T-helper 1 cell (primary cell): ENCODE measurements around the gene TRAF4.
A peak's percentile ranks its signal among the peaks of the same experiment; 100 is the strongest.
"Not testable (repeated sequence)": the region's sequence is repeated elsewhere in the genome, so short reads cannot be mapped to it uniquely, and the experiment has no call there.

Source experiments
- DNase-seq, 5 donors: peaks; one replicate each; pipeline ENCODE4 v3.0.0-alpha.2; 2012 to 2020

Gene TRAF4

GRCh38 chr17:28714281-28714680, 29.5 kb upstream of the TRAF4 start:
- no peak for DNase-seq

GRCh38 chr17:28715217-28715616, 28.6 kb upstream of the TRAF4 start:
- no peak for DNase-seq

- DNase-seq = peak in 1 of 5 donors; percentile 15
Observed at GRCh38 chr17:28716740-28717577, 26.9 kb upstream of the TRAF4 start.

- peak in 1 of 5 donors; percentile 31 for DNase-seq
Observed at GRCh38 chr17:28717578-28718332, 26.1 kb upstream of the TRAF4 start, which contains the start of gene RAB34. TSS of gene RAB34 (minus strand) at chr17:28717868. CDS start at chr17:28717266, 602 bp downstream.

GRCh38 chr17:28718333-28719020, 25.3 kb upstream of the TRAF4 start:
- no peak for DNase-seq

- no peak for DNase-seq
Observed at GRCh38 chr17:28719021-28719433, 24.8 kb upstream of the TRAF4 start.

GRCh38 chr17:28720247-28720996, 23.4 kb upstream of the TRAF4 start:
- peak in 1 of 5 donors; percentile 41 for DNase-seq

GRCh38 chr17:28720997-28721329, 22.8 kb upstream of the TRAF4 start:
- DNase-seq = not testable (repeated sequence)

GRCh38 chr17:28722417-28723158, 21.2 kb upstream of the TRAF4 start:
- DNase-seq = no peak

- DNase-seq = no peak
Observed at GRCh38 chr17:28723159-28723835, 20.5 kb upstream of the TRAF4 start.

GRCh38 chr17:28723836-28724499, 19.8 kb upstream of the TRAF4 start:
- DNase-seq = not testable (repeated sequence)

- no peak for DNase-seq
Observed at GRCh38 chr17:28724500-28725165, 19.2 kb upstream of the TRAF4 start.

GRCh38 chr17:28725166-28725659, 18.6 kb upstream of the TRAF4 start:
- DNase-seq = no peak

- DNase-seq = peak in 1 of 5 donors; percentile 54
Observed at GRCh38 chr17:28725660-28726225, 18.1 kb upstream of the TRAF4 start.

GRCh38 chr17:28726226-28726626, 17.6 kb upstream of the TRAF4 start, which contains the start of gene TLCD1:
TSS of gene TLCD1 (minus strand) at chr17:28726233. CDS start at chr17:28726097, 136 bp downstream.
- peak; percentile 42 to 79 (median 60) for DNase-seq

GRCh38 chr17:28726627-28727491, 17.0 kb upstream of the TRAF4 start:
- DNase-seq = peak; percentile 78 to 90 (median 87)

- DNase-seq = peak; percentile 92 to 98 (median 94)
Observed at GRCh38 chr17:28728364-28729200, 15.2 kb upstream of the TRAF4 start, which contains the start of gene NEK8. TSS of gene NEK8 (plus strand) at chr17:28728788. CDS start at chr17:28728814, 26 bp downstream.
